ENCODE data around the gene PRKCA.
"Not testable (repeated sequence)": the region's sequence is repeated elsewhere in the genome, so short reads cannot be mapped to it uniquely, and the experiment has no call there.

Gene PRKCA

DNA sequence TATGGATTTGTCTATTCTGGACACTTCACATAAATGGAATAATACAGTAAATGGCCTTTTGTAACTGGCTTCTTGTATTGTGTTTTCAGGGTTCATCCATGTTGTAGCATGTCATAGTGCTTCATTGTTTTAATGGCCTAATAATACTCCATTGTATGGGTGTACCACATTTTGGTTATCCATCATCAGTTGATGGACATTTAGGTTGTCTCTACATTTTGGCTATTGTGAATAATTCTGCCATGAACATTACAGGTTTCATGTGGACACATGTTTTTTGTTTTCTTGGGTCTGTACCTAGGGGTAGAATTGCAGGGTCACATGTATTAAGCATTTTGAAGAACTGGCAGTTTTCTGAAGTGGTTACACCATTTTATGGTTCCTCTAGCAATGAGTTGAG is 309.0 kb downstream of the PRKCA start:
- Histone ChIP-seq H3K79me2 (ENCODE audit: control insufficient read depth, insufficient read depth, low read length, unreplicated experiment) (peaks cover 18% of the 10 kb centered on the region), H3K27ac (ENCODE audit: low read depth, low read length) (no peak overlapping the region), H3K4me3 (ENCODE audit: low read depth, low read length) (no peak overlapping the region), H3K27me3 (ENCODE audit: insufficient read depth, low read length) (no peaks in the 10 kb centered on the region), H2AFZ (ENCODE audit: low read length, unreplicated experiment) (no peak overlapping the region), H3K4me1 (ENCODE audit: control insufficient read depth, insufficient read depth, low read length, unreplicated experiment) (no peaks in the 10 kb centered on the region), H3K36me3 (ENCODE audit: insufficient read depth, low read length) (peaks cover 7% of the 10 kb centered on the region; the same call in 1 of the 2 replicates)

DNA sequence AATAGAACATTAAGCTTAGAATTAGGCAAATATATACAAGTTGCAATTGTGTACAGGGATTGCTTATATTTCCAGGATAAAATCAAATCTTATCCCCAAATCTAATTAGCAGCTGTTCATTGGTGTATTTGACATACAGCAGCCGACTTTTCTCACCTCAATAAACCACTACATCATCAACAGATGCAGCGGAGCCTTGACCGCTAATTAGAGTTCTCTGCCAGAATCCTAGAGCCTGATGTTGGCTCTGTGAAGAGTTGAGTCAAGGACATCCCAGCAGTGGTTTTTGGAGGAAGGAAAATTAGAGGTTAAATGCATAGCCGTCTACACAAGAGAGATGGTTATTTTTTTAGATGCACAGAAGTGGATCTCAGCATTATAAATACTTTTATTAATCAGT is 310.6 kb downstream of the PRKCA start:
- peaks cover 7% of the 10 kb centered on the region; the same call in 1 of the 2 replicates for H3K36me3 ChIP-seq (ENCODE audit: insufficient read depth, low read length)
- H3K27me3 ChIP-seq (ENCODE audit: insufficient read depth, low read length): no peaks in the 10 kb centered on the region
- H3K4me3 ChIP-seq (ENCODE audit: low read depth, low read length): no peak overlapping the region
- no peak overlapping the region for H3K27ac ChIP-seq (ENCODE audit: low read depth, low read length)
- H3K4me1 ChIP-seq (ENCODE audit: control insufficient read depth, insufficient read depth, low read length, unreplicated experiment): no peaks in the 10 kb centered on the region
- H2AFZ ChIP-seq (ENCODE audit: low read length, unreplicated experiment): no peak overlapping the region
- H3K79me2 ChIP-seq (ENCODE audit: control insufficient read depth, insufficient read depth, low read length, unreplicated experiment): peaks cover 18% of the 10 kb centered on the region

DNA sequence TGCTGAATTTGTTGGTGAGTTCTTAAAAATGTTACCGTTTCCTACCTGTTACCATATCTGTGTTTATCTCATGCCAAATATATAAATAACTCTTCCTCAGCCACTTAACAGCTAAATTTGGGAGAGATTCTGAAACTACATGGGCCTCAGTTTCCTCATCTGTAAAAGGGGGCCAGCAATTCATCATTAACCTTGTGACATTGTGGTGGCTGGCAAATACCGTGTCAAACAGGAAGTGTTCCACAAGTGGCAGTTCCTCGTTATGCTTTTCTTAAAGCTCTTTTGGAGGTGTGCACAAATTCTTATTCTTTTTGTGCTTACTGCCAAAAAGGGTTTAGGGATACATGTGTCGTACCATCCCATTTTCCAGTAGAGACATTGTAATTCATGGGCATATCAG is 312.1 kb downstream of the PRKCA start:
- Histone ChIP-seq H3K4me1 (ENCODE audit: control insufficient read depth, insufficient read depth, low read length, unreplicated experiment) (no peaks in the 10 kb centered on the region), H3K36me3 (ENCODE audit: insufficient read depth, low read length) (peaks cover 7% of the 10 kb centered on the region; the same call in 1 of the 2 replicates), H3K27ac (ENCODE audit: low read depth, low read length) (no peak overlapping the region), H3K79me2 (ENCODE audit: control insufficient read depth, insufficient read depth, low read length, unreplicated experiment) (peaks cover 22% of the 10 kb centered on the region), H2AFZ (ENCODE audit: low read length, unreplicated experiment) (no peak overlapping the region), H3K27me3 (ENCODE audit: insufficient read depth, low read length) (no peaks in the 10 kb centered on the region), H3K4me3 (ENCODE audit: low read depth, low read length) (no peak overlapping the region)

DNA sequence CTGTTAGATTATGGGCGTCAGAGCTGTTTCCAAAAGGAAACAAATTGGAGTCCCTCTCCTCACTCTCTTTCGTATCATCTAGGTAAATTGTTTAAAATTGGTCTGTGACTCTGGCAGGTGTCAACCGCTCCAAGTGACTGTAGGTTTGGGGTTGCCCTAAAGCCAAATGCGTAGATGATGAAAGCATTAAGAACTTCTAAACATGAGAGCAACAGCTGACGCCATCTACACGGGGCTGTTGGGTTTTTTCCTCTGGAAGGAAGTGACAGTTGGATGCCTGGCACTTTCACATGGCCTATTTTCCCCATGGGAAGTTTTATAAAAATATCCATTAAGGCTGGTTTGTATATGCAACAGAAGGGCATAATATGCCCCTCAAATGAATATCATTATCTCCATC is 316.8 kb downstream of the PRKCA start:
- Histone ChIP-seq H3K27me3 (ENCODE audit: insufficient read depth, low read length) (no peaks in the 10 kb centered on the region), H3K79me2 (ENCODE audit: control insufficient read depth, insufficient read depth, low read length, unreplicated experiment) (peaks cover 22% of the 10 kb centered on the region), H3K27ac (ENCODE audit: low read depth, low read length) (no peak overlapping the region), H2AFZ (ENCODE audit: low read length, unreplicated experiment) (no peak overlapping the region), H3K4me3 (ENCODE audit: low read depth, low read length) (no peak overlapping the region), H3K4me1 (ENCODE audit: control insufficient read depth, insufficient read depth, low read length, unreplicated experiment) (no peaks in the 10 kb centered on the region), H3K36me3 (ENCODE audit: insufficient read depth, low read length) (no peaks in the 10 kb centered on the region)

DNA sequence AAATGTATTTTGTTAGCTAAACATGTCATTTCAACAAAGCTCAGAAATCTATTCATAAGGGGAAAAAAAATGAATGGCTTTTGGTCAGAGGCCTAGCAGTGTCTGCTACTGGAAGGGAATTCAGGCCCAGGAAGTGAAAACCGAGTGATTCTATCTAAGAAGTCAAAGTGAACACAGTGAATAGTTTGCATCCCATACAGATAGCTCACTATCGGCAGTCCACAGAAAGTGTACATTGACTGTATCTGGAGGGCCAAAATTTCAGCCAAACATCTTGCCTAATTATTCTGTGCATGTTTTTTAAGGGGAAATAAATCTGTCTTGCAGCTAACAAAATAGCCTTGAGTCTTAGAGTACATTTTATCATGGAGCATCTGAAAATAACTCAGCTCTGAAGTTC is 318.1 kb downstream of the PRKCA start:
- no peaks in the 10 kb centered on the region for H3K27me3 ChIP-seq (ENCODE audit: insufficient read depth, low read length)
- H3K36me3 ChIP-seq (ENCODE audit: insufficient read depth, low read length): no peaks in the 10 kb centered on the region
- H3K79me2 ChIP-seq (ENCODE audit: control insufficient read depth, insufficient read depth, low read length, unreplicated experiment): peaks cover 16% of the 10 kb centered on the region
- H3K4me3 ChIP-seq (ENCODE audit: low read depth, low read length): no peak overlapping the region
- no peak overlapping the region for H2AFZ ChIP-seq (ENCODE audit: low read length, unreplicated experiment)
- no peaks in the 10 kb centered on the region for H3K4me1 ChIP-seq (ENCODE audit: control insufficient read depth, insufficient read depth, low read length, unreplicated experiment)
- no peak overlapping the region for H3K27ac ChIP-seq (ENCODE audit: low read depth, low read length)

DNA sequence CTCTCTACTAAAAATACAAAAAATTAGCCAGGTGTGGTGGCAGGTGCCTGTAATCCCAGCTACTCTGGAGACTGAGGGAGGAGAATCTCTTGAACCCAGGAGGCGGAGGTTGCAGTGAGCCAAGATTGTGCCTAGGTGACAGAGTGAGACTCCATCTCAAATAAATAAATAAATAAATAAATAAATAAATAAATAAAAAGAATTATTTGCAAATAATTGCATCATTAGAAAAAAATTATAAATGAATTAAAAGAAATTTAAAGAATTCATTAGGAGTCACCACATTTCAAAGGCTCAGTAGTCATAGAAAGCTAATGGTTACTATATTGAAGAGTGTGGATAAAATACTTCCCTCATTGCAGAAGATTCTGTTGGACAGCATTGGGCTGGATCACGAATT is 322.2 kb downstream of the PRKCA start:
- not testable (repeated sequence) for H3K27ac ChIP-seq (ENCODE audit: low read depth, low read length); H2AFZ ChIP-seq (ENCODE audit: low read length, unreplicated experiment); H3K36me3 ChIP-seq (ENCODE audit: insufficient read depth, low read length); H3K4me3 ChIP-seq (ENCODE audit: low read depth, low read length); H3K27me3 ChIP-seq (ENCODE audit: insufficient read depth, low read length); H3K4me1 ChIP-seq (ENCODE audit: control insufficient read depth, insufficient read depth, low read length, unreplicated experiment)
- H3K79me2 ChIP-seq (ENCODE audit: control insufficient read depth, insufficient read depth, low read length, unreplicated experiment): peaks cover 15% of the 10 kb centered on the region

DNA sequence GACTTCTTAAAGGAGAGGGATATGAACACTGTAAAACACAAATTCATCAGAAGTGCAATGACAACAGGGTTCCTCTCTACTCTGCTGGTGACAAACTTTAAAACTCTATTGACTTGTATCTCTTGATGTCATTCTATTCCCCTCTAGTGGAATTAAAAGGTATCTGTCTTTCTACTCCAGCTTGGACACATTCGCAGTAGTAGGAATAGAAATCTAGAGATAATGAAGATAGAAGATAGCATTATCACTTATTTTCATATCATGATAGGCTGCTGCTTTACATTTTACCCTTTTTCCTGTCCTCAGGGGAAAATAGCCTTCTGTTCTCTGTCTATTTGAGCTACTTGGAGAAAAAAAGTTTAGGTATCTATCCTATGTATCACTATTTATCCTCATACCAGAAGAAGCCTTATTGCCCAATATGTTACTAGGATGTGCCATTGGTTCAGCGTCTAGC is 322.9 kb downstream of the PRKCA start:
- H3K4me3 ChIP-seq (ENCODE audit: low read depth, low read length): no peak overlapping the region
- no peaks in the 10 kb centered on the region for H3K4me1 ChIP-seq (ENCODE audit: control insufficient read depth, insufficient read depth, low read length, unreplicated experiment)
- H3K36me3 ChIP-seq (ENCODE audit: insufficient read depth, low read length): no peaks in the 10 kb centered on the region
- H2AFZ ChIP-seq (ENCODE audit: low read length, unreplicated experiment): no peak overlapping the region
- no peak overlapping the region for H3K27ac ChIP-seq (ENCODE audit: low read depth, low read length)
- H3K27me3 ChIP-seq (ENCODE audit: insufficient read depth, low read length): no peaks in the 10 kb centered on the region
- peaks cover 13% of the 10 kb centered on the region for H3K79me2 ChIP-seq (ENCODE audit: control insufficient read depth, insufficient read depth, low read length, unreplicated experiment)

DNA sequence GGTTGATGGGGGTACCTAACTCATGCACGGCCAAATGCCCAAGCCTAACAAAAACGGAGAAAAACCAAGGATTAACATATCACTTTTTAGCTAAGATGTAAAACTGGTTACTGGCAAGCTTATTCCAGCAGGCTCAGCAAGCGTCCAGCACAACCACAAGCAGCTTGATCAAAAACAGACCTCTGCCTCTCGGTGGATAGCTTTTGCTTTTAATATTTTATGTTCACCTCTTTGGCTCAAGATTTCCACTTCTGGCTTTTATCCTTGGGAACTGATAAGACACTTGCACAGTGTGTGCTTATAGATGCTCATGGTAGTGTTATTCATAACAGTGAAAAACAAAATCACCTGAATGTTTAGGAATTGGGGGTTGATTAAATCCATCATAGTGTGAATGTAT is 325.6 kb downstream of the PRKCA start:
- Histone ChIP-seq H3K36me3 (ENCODE audit: insufficient read depth, low read length) (no peaks in the 10 kb centered on the region), H3K27me3 (ENCODE audit: insufficient read depth, low read length) (no peaks in the 10 kb centered on the region), H3K4me1 (ENCODE audit: control insufficient read depth, insufficient read depth, low read length, unreplicated experiment) (peaks cover 3% of the 10 kb centered on the region), H3K4me3 (ENCODE audit: low read depth, low read length) (no peak overlapping the region), H3K27ac (ENCODE audit: low read depth, low read length) (no peak overlapping the region), H3K79me2 (ENCODE audit: control insufficient read depth, insufficient read depth, low read length, unreplicated experiment) (peaks cover 14% of the 10 kb centered on the region), H2AFZ (ENCODE audit: low read length, unreplicated experiment) (no peak overlapping the region)

DNA sequence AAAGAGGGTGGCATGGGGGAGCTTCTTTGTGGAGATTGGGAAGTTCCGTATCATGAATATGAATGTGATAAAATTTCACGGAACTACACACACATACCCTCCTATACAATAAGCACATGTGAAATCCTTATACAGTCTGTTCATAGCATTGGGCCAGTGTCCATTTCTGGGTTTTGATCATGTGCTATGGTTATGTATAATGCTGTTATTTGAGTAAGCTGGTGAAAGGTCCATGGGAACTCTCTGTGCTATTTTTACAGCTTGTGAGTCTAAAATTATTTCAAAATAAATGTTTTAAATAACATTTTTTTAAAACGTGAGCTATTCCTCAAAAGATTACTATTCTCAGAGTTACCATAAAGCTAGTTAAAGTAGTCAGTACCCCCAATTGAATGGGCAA is 327.3 kb downstream of the PRKCA start:
- Histone ChIP-seq H3K36me3 (ENCODE audit: insufficient read depth, low read length) (no peaks in the 10 kb centered on the region), H2AFZ (ENCODE audit: low read length, unreplicated experiment) (no peak overlapping the region), H3K4me1 (ENCODE audit: control insufficient read depth, insufficient read depth, low read length, unreplicated experiment) (peaks cover 10% of the 10 kb centered on the region), H3K79me2 (ENCODE audit: control insufficient read depth, insufficient read depth, low read length, unreplicated experiment) (peaks cover 11% of the 10 kb centered on the region), H3K27me3 (ENCODE audit: insufficient read depth, low read length) (no peaks in the 10 kb centered on the region), H3K27ac (ENCODE audit: low read depth, low read length) (no peak overlapping the region), H3K4me3 (ENCODE audit: low read depth, low read length) (no peak overlapping the region)

DNA sequence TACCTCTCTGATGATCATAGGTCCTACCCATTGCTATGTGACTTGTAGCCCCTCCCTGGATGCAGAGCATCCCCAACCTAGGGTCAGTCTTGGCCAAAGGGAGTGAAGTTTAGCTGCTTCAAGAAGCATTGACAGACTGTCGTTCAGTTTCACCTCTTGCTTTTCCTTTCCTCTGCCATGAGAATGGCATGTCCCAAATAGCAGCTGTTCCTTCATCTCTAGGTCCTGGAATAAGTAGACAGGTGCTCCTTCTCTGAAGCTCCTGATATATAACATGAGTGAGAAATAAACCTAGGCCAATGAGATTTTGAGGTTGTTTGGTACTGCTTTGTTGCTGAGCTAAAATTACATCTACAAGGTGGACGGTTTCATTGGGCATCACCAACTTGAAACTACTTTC is 328.0 kb downstream of the PRKCA start:
- Histone ChIP-seq H3K36me3 (ENCODE audit: insufficient read depth, low read length) (no peaks in the 10 kb centered on the region), H3K27ac (ENCODE audit: low read depth, low read length) (no peak overlapping the region), H3K4me3 (ENCODE audit: low read depth, low read length) (no peak overlapping the region), H3K4me1 (ENCODE audit: control insufficient read depth, insufficient read depth, low read length, unreplicated experiment) (peaks cover 10% of the 10 kb centered on the region), H2AFZ (ENCODE audit: low read length, unreplicated experiment) (no peak overlapping the region), H3K79me2 (ENCODE audit: control insufficient read depth, insufficient read depth, low read length, unreplicated experiment) (peaks cover 11% of the 10 kb centered on the region), H3K27me3 (ENCODE audit: insufficient read depth, low read length) (no peaks in the 10 kb centered on the region)

DNA sequence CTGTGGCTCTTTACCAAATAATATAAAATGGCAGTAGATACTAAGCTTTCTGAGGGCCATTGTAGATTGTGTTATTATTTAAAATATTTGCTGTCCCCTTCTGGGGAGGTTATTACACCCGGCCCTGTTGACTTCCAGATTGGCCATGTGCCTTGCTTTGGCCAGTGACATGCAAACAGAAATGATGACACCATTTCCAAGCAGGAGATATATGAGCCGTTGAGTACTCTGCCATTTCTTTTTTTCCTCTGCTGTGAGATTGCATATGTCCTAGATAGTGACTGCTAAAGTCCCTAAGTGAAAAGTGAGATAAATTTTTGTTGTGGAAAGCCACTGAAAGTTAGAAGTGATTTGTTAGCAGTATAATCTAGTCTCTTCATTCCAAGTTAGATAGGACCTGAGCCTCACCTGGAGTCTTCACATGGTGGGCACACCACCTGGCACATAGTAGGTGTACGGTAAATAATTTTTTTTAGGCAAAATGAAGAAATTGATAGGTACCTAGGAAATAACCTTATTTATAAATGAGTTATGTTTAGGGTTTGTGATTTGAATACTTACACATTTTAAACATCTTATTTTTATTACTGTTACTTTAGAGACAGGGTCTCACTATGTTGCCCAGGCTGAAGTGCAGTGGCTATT is 328.5 kb downstream of the PRKCA start:
- Histone ChIP-seq H3K36me3 (ENCODE audit: insufficient read depth, low read length) (no peaks in the 10 kb centered on the region), H3K27ac (ENCODE audit: low read depth, low read length) (no peak overlapping the region), H2AFZ (ENCODE audit: low read length, unreplicated experiment) (no peak overlapping the region), H3K4me1 (ENCODE audit: control insufficient read depth, insufficient read depth, low read length, unreplicated experiment) (peaks cover 10% of the 10 kb centered on the region), H3K4me3 (ENCODE audit: low read depth, low read length) (no peak overlapping the region), H3K27me3 (ENCODE audit: insufficient read depth, low read length) (no peaks in the 10 kb centered on the region), H3K79me2 (ENCODE audit: control insufficient read depth, insufficient read depth, low read length, unreplicated experiment) (peaks cover 11% of the 10 kb centered on the region)

Measured in ACC112 (cell line).